Measurements from ENCODE around the gene ST8SIA6. TPM values are rescaled to one million over a fixed set of nuclear protein-coding genes. Genes with fewer than 3 reads are reported as not detected.

ST8SIA6 gene
- total RNA-seq, 4 donors from 2014 or later, result not detected

DNA sequence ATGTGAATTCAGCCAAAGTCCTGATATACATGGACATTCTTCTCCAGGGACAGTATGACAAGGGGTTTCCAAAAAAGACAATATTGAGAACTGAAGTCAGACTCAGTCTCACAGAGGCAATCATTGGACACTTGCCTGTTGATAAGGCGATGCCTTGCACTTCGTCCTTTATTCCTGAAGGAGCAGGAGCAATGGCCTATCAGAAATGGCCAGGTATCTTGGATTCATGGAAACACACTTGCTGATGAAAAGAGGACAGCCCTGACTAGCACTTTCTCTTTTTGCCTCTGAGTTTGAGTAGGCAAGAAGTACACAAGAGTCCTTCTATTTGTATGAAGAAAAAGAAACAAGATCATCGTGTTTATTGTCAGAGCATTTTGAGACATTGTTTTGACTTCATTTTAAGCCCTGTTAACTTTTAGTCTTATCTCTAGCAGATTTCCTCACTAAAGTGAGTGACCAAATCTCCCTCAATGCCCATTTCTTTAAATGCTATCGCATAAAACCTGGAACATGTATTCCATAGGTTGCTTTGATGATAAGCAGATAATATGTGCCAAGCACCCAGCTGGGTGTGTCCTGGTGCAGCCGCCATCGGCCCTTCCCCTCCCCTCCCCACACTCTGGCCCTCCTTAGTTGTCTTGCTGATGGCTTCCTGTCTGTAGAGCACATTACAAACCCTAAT, 26.6 kb downstream of the ST8SIA6 start:
- no peak for TF ChIP-seq POLR2A (IDR thresholded peaks at IDR 0.05)
- TF ChIP-seq, protein P1, sequence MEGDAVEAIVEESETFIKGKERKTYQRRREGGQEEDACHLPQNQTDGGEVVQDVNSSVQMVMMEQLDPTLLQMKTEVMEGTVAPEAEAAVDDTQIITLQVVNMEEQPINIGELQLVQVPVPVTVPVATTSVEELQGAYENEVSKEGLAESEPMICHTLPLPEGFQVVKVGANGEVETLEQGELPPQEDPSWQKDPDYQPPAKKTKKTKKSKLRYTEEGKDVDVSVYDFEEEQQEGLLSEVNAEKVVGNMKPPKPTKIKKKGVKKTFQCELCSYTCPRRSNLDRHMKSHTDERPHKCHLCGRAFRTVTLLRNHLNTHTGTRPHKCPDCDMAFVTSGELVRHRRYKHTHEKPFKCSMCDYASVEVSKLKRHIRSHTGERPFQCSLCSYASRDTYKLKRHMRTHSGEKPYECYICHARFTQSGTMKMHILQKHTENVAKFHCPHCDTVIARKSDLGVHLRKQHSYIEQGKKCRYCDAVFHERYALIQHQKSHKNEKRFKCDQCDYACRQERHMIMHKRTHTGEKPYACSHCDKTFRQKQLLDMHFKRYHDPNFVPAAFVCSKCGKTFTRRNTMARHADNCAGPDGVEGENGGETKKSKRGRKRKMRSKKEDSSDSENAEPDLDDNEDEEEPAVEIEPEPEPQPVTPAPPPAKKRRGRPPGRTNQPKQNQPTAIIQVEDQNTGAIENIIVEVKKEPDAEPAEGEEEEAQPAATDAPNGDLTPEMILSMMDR (IDR thresholded peaks at IDR 0.05), result no peak
- no peak for DNase-seq
- no peak overlapping the region for H3K27ac ChIP-seq
- H3K9me3 ChIP-seq, result no peaks in the 10 kb centered on the region
- no peaks in the 10 kb centered on the region for H3K27me3 ChIP-seq
- no peak overlapping the region for H3K4me3 ChIP-seq
- H3K4me1 ChIP-seq, result no peaks in the 10 kb centered on the region
- no peaks in the 10 kb centered on the region for H3K36me3 ChIP-seq

- DNase-seq, result no peak
- H3K27me3 ChIP-seq, result no peaks in the 10 kb centered on the region
These were observed 27.2 kb downstream of the ST8SIA6 start for GRCh38 chr10:17427201-17427600.

DNA sequence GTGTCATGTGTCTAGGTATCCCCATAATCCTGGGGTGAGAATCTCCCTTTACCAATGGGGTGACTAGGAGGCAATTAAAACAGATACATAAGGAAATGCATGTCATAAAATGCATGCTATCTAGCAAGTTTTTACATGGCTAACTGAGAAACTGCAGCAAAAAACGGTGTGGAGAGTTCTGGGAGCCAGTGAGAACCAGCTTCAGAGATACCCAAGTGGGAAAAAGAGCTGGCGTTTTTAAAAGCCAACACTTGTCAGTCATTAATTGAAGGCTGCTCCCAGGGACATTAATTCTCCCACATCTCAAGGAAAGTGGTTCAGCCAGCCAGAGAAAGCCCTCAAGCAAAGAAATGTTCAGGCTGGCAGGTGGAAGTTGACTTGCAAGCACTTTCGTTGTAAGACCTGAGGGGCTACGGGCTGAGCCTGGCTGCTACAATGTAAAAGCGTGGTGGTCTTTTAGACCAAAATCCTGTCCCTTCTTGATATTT, 28.1 kb downstream of the ST8SIA6 start:
- H3K4me1 ChIP-seq, result no peaks in the 10 kb centered on the region
- H3K27me3 ChIP-seq, result no peaks in the 10 kb centered on the region
- H3K9me3 ChIP-seq, result no peaks in the 10 kb centered on the region
- TF ChIP-seq, protein P1 (IDR thresholded peaks at IDR 0.05), result no peak
- no peak for TF ChIP-seq POLR2A (IDR thresholded peaks at IDR 0.05)
- no peak overlapping the region for H3K27ac ChIP-seq
- H3K4me3 ChIP-seq, result no peak overlapping the region
- no peaks in the 10 kb centered on the region for H3K36me3 ChIP-seq
- no peak for DNase-seq

More at GRCh38 chr10:17427201-17427600, 27.2 kb downstream of the ST8SIA6 start:
- TF ChIP-seq, protein P1 (IDR thresholded peaks at IDR 0.05), result no peak
- TF ChIP-seq POLR2A (IDR thresholded peaks at IDR 0.05), result no peak
- Histone ChIP-seq H3K4me1 (no peaks in the 10 kb centered on the region), H3K36me3 (no peaks in the 10 kb centered on the region), H3K4me3 (no peak overlapping the region), H3K9me3 (no peaks in the 10 kb centered on the region), H3K27ac (no peak overlapping the region)

DNA sequence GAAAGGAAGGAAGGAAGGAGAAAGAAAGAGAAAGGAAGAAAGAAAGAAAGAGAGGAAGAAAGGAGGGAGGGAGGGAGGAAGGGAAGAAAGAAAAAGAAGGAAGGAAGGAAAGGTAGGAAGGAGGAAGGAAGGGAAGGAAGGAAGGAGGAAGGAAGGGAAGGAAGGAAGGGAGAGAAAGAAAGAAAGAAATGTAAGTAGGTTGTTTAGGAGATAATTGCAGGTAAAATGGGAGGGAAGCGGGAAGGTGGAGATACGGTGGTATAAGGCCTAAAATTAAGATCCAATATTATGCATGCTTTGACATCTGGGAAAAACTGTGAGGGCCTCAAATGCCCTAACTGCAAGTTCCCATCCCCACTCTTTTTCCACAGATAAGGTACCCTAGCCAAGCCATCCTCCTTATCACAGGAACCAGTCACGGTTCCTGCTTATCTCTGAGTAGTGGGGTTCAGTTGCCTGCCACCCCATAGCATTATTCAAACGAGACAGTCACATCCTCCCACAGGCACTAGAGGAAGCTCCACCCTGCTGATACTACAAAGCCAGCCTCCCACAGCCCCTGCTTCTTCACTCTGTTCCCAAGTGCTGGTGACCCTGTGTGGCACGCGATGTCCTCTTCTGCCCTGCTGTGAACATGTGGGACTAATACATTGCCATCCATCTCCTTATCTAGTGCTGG, 28.7 kb downstream of the ST8SIA6 start:
- no peaks in the 10 kb centered on the region for H3K9me3 ChIP-seq
- TF ChIP-seq, protein P1 (IDR thresholded peaks at IDR 0.05), result no peak
- TF ChIP-seq POLR2A (IDR thresholded peaks at IDR 0.05), result no peak

DNA sequence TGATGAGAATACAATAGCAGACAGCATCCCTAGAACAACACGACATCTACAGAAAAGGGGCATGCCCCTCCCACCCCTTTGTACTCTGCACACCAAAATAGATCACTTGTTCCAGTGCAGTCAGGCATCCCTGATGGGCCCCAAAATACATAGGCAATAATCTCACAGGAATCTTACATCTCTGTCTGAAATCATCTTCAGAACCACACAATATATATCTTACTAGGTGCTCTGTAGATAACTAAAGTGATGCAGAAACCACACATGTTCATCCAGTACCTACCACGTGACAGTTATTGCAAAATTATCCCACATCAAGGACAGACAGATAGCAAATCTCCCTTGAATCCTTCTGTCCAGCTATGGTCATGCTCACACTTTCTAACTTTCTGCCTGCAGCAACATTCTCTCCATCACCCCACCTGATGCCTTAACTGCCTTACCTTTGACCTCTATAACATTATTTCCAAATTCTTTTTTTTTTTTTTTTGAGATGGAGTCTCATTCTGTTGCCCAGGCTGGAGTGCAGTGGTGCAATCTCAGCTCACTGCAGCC, 30.7 kb downstream of the ST8SIA6 start:
- Histone ChIP-seq H3K36me3 (no peaks in the 10 kb centered on the region), H3K27ac (no peak overlapping the region), H3K9me3 (no peaks in the 10 kb centered on the region), H3K4me3 (no peak overlapping the region), H3K27me3 (no peaks in the 10 kb centered on the region), H3K4me1 (no peaks in the 10 kb centered on the region)
- no peak for DNase-seq
- no peak for TF ChIP-seq POLR2A (IDR thresholded peaks at IDR 0.05)
- TF ChIP-seq, protein P1 (IDR thresholded peaks at IDR 0.05), result no peak

More for the DNA sequence above, 28.7 kb downstream of the ST8SIA6 start:
- Histone ChIP-seq H3K4me3 (no peak overlapping the region), H3K4me1 (no peaks in the 10 kb centered on the region), H3K27me3 (no peaks in the 10 kb centered on the region), H3K36me3 (no peaks in the 10 kb centered on the region), H3K27ac (no peak overlapping the region)
- DNase-seq, result peak in 1 of 3 donors; percentile 48
